H1 (cell line): ENCODE measurements around the gene TXNIP. TPM values are rescaled to one million over a fixed set of nuclear protein-coding genes. Genes with fewer than 3 reads are reported as not detected.

Experiments
- CTCF ChIA-PET: fragments of 300-600 bp; sonication (Branson Sonifier 250); formaldehyde crosslinking; loops from one replicate; lab custom pipeline; 2021; ENCODE audit not compliant: partially characterized antibody; lab: Charles Lee
- POLR2A ChIA-PET: fragments of 300-600 bp; sonication (Branson Sonifier 250); formaldehyde crosslinking; loops from one replicate; lab custom pipeline; 2021; ENCODE audit warnings: inconsistent platforms; ENCODE audit not compliant: partially characterized antibody; lab: Charles Lee
- DNase-seq, 2 experiments: peaks; one replicate each; pipeline versions ENCODE4 v3.0.0 to v3.0.0-alpha.2; 2010 to 2022; ENCODE audit warnings: low spot score in 2 of 2, low read depth in 1 of 2, mixed read lengths in 1 of 2
- FAIRE-seq: peaks from 2 replicates; lab custom pipeline; 2011; peaks lifted over from hg19 to GRCh38; lab: Jason Lieb, UNC
- H2AFZ ChIP-seq: 2 replicates; pipeline ENCODE4 v1.8.1; 2012; ENCODE audit warnings: low read length, inconsistent platforms
- H2AK5ac ChIP-seq: 2 replicates; pipeline ENCODE4 v1.6.1; 2013; ENCODE audit warnings: low read depth, low read length
- H2BK120ac ChIP-seq: replicated peaks from 2 replicates; pipeline ENCODE3; 2013; ENCODE audit warnings: low read depth, low read length, inconsistent platforms
- H2BK12ac ChIP-seq: 2 replicates; pipeline ENCODE4 v1.6.1; 2013; ENCODE audit warnings: low read depth, low read length
- H2BK15ac ChIP-seq: 2 replicates; pipeline ENCODE4 v1.6.1; 2013; ENCODE audit warnings: low read length
- H2BK20ac ChIP-seq: 2 replicates; pipeline ENCODE4 v1.6.1; 2013; ENCODE audit warnings: low read length
- H2BK5ac ChIP-seq: 2 replicates; pipeline ENCODE4 v1.6.1; 2013; ENCODE audit warnings: low read depth, low read length
- H3K14ac ChIP-seq: 2 replicates; pipeline ENCODE4 v1.6.1; 2013; ENCODE audit warnings: inconsistent platforms; ENCODE audit not compliant: insufficient read length
- H3K18ac ChIP-seq: 2 replicates; pipeline ENCODE4 v1.6.1; 2013; ENCODE audit warnings: low read length; ENCODE audit errors: extremely low read depth
- H3K23ac ChIP-seq: 2 replicates; pipeline ENCODE4 v1.6.1; 2013; ENCODE audit warnings: inconsistent platforms; ENCODE audit not compliant: insufficient read length
- H3K23me2 ChIP-seq: 2 replicates; pipeline ENCODE4 v1.6.1; 2013; ENCODE audit warnings: low read depth, low read length
- H3K27ac ChIP-seq: 2 replicates; pipeline ENCODE4 v1.6.1; 2011; ENCODE audit warnings: low read depth, low read length, inconsistent platforms
- H3K27me3 ChIP-seq, 4 experiments: replicated peaks in 1 of 4; 1 replicate in 1 of 4; 2 replicates in 3 of 4; pipeline versions ENCODE4 v1.6.1 to v1.8.1; 2011 to 2013; ENCODE audit warnings: low read length in 3 of 4, mild to moderate bottlenecking in 3 of 4, inconsistent platforms in 2 of 4, mixed read lengths in 2 of 4, moderate library complexity in 1 of 4; ENCODE audit not compliant: control insufficient read depth in 3 of 4, insufficient read depth in 3 of 4; ENCODE audit errors: extremely low read depth in 1 of 4
- H3K36me3 ChIP-seq, 4 experiments: 2 replicates each; pipeline versions ENCODE4 v1.6.1 to v1.8.1; 2011 to 2013; ENCODE audit warnings: mild to moderate bottlenecking in 4 of 4, low read length in 3 of 4, moderate library complexity in 2 of 4, control low read depth in 1 of 4, inconsistent platforms in 1 of 4; ENCODE audit not compliant: insufficient read depth in 4 of 4, control insufficient read depth in 2 of 4
- H3K4ac ChIP-seq: replicated peaks from 2 replicates; pipeline ENCODE3; 2013; ENCODE audit warnings: low read length, low read depth, mixed read lengths, inconsistent platforms; ENCODE audit not compliant: insufficient read length
- H3K4me1 ChIP-seq, 4 experiments: replicated peaks in 1 of 4; 1 replicate in 1 of 4; 2 replicates in 3 of 4; pipeline versions ENCODE4 v1.6.1 to v1.8.1; 2011 to 2013; ENCODE audit warnings: low read length in 3 of 4, inconsistent platforms in 2 of 4, mixed read lengths in 1 of 4; ENCODE audit not compliant: insufficient read depth in 4 of 4, control insufficient read depth in 3 of 4
- H3K4me2 ChIP-seq, 2 experiments: 2 replicates each; pipeline versions ENCODE4 v1.6.1 to v1.8.1; 2011 to 2013; ENCODE audit warnings: low read depth in 2 of 2, low read length in 2 of 2, control low read depth in 1 of 2, inconsistent platforms in 1 of 2, mild to moderate bottlenecking in 1 of 2; ENCODE audit not compliant: insufficient read depth in 1 of 2
- H3K4me3 ChIP-seq, 4 experiments: fragments of 200-600, 300-600 bp in 1 of 4; sonication (generic), shearing (Covaris generic), sonication (Bioruptor Twin) in 1 of 4; 2 replicates each; pipeline versions ENCODE4 v1.5.1 to v1.8.1; 2011 to 2016; ENCODE audit warnings: low read length in 4 of 4, low read depth in 3 of 4, control low read depth in 2 of 4, inconsistent platforms in 2 of 4, mild to moderate bottlenecking in 2 of 4, mixed read lengths in 1 of 4, moderate library complexity in 1 of 4; ENCODE audit not compliant: insufficient read depth in 2 of 4; ENCODE audit errors: extremely low read depth in 1 of 4
- H3K56ac ChIP-seq: replicated peaks from 2 replicates; pipeline ENCODE3; 2013; ENCODE audit warnings: low read depth, mild to moderate bottlenecking, mixed read lengths, low read length, inconsistent platforms; ENCODE audit not compliant: insufficient read length
- H3K79me1 ChIP-seq: 2 replicates; pipeline ENCODE4 v1.6.1; 2013; ENCODE audit warnings: low read depth, low read length, control low read depth
- H3K79me2 ChIP-seq, 2 experiments: 2 replicates each; pipeline versions ENCODE4 v1.6.1 to v1.8.1; 2012 to 2013; ENCODE audit warnings: low read length in 2 of 2, mild to moderate bottlenecking in 2 of 2, inconsistent platforms in 1 of 2; ENCODE audit not compliant: insufficient read depth in 2 of 2, control insufficient read depth in 1 of 2
- H3K9ac ChIP-seq, 4 experiments: replicated peaks in 1 of 4; 1 replicate in 1 of 4; 2 replicates in 3 of 4; pipeline versions ENCODE4 v1.6.1 to v1.8.1; 2011 to 2013; ENCODE audit warnings: low read depth in 3 of 4, low read length in 3 of 4, control low read depth in 2 of 4, mild to moderate bottlenecking in 2 of 4, moderate library complexity in 2 of 4, inconsistent platforms in 1 of 4; ENCODE audit errors: extremely low read depth in 1 of 4
- H3K9me3 ChIP-seq, 2 experiments: 2 replicates each; pipeline versions ENCODE4 v1.6.1 to v1.8.1; 2012 to 2013; ENCODE audit warnings: mild to moderate bottlenecking in 2 of 2, moderate library complexity in 2 of 2, control low read depth in 1 of 2, inconsistent platforms in 1 of 2, low read depth in 1 of 2, low read length in 1 of 2, mixed read lengths in 1 of 2; ENCODE audit not compliant: insufficient read depth in 2 of 2
- H4K20me1 ChIP-seq, 2 experiments: replicated peaks in 1 of 2; 2 replicates each; pipeline versions ENCODE3 to v1.8.1; 2011 to 2013; ENCODE audit warnings: inconsistent platforms in 2 of 2, low read length in 2 of 2, mild to moderate bottlenecking in 1 of 2; ENCODE audit not compliant: insufficient read depth in 2 of 2, control insufficient read depth in 1 of 2
- H4K5ac ChIP-seq: 2 replicates; pipeline ENCODE4 v1.6.1; 2013; ENCODE audit warnings: low read length, low read depth, mixed read lengths, inconsistent platforms; ENCODE audit not compliant: insufficient read length
- H4K8ac ChIP-seq: 2 replicates; pipeline ENCODE4 v1.8.0; 2013; ENCODE audit warnings: mild to moderate bottlenecking, moderate library complexity, low read length, inconsistent platforms; ENCODE audit not compliant: insufficient read depth; ENCODE audit errors: extremely low read depth
- H4K91ac ChIP-seq: replicated peaks from 2 replicates; pipeline ENCODE3; 2013; ENCODE audit warnings: low read length, mixed read lengths, inconsistent platforms; ENCODE audit not compliant: insufficient read length
- BACH1 ChIP-seq: IDR thresholded peaks from 2 replicates; pipeline ENCODE4 v1.6.1; 2012; ENCODE audit warnings: low read length, improper control_type of control experiment
- CBX8 ChIP-seq: fragments of 300-800, 300-1000 bp; sonication (generic); IDR thresholded peaks from 2 replicates; pipeline ENCODE4 v1.7.1; 2016; ENCODE audit warnings: low read depth, low read length, borderline replicate concordance
- CEBPB ChIP-seq: IDR thresholded peaks from 2 replicates; pipeline ENCODE4 v1.6.1; 2012; ENCODE audit warnings: low read depth, low read length
- HDAC2 ChIP-seq, 2 experiments: fragments of 300-600 bp in 1 of 2; sonication (generic) in 1 of 2; IDR thresholded peaks; 2 replicates each; pipeline ENCODE4 v1.6.1; 2011 to 2012; ENCODE audit warnings: low read depth in 2 of 2, low read length in 2 of 2, mild to moderate bottlenecking in 2 of 2, moderate library complexity in 2 of 2, borderline replicate concordance in 1 of 2, inconsistent platforms in 1 of 2
- RNF2 ChIP-seq: fragments of 200-900, 300-1000 bp; sonication (generic); IDR thresholded peaks from 2 replicates; pipeline ENCODE4 v1.7.1; 2016; ENCODE audit warnings: borderline replicate concordance, low read depth, mild to moderate bottlenecking, antibody characterized with exemption, low read length; ENCODE audit not compliant: poor library complexity, severe bottlenecking; ENCODE audit errors: missing control alignments
- SP4 ChIP-seq: IDR thresholded peaks from 2 replicates; pipeline ENCODE4 v1.6.1; 2012; ENCODE audit warnings: low read length, inconsistent platforms
- SUZ12 ChIP-seq: fragments of 200-600 bp; sonication (generic); IDR thresholded peaks from 2 replicates; pipeline ENCODE4 v1.6.1; 2012; ENCODE audit warnings: mild to moderate bottlenecking, inconsistent platforms, low read length, moderate library complexity, mixed read lengths
- TBP ChIP-seq: IDR thresholded peaks from 2 replicates; pipeline ENCODE4 v1.6.1; 2011; ENCODE audit warnings: low read depth, low read length, improper control_type of control experiment
- WGBS, 2 experiments: shearing (Covaris generic) in 1 of 2; methylation state at CpG; one replicate each; pipeline versions ENCODE4 v1.1.6 to v1.1.7; 2013 to 2015; ENCODE audit warnings: low lambda C conversion rate in 2 of 2, mixed read lengths in 2 of 2, inconsistent platforms in 1 of 2, low coverage in 1 of 2, missing lambda C conversion rate in 1 of 2; ENCODE audit not compliant: insufficient replicate concordance in 2 of 2, insufficient coverage in 1 of 2, insufficient read length in 1 of 2; ENCODE audit errors: extremely low coverage in 1 of 2, missing lambda C conversion rate in 1 of 2; 5-methylcytosine and 5-hydroxymethylcytosine counted together
- polyA plus RNA-seq, 7 experiments: library from polyadenylated mRNA; depleted of rRNA in 3 of 7; stranded (reverse) in 5 of 7; unstranded in 2 of 7; fragments of >200 nt in 5 of 7; fragments of 200-250 nt in 2 of 7; gene quantifications; 1 replicate in 5 of 7; 2 replicates in 1 of 7; 4 replicates in 1 of 7; pipeline versions ENCODE4 v1.2.1 to v1.2.3, GENCODE V29; 2011 to 2013; ENCODE audit warnings: missing spikeins in 2 of 7, mixed read lengths in 2 of 7
- total RNA-seq: library from RNA; stranded (reverse); fragmentation: NEBNext Ultra II Directional; extraction: Animal tissue kit (Norgen Biotek cat#: 25700); gene quantifications from 2 replicates; pipeline ENCODE4 v1.2.1, GENCODE V29; 2021
- TF ChIP-seq, protein P1 (sequence below): IDR thresholded peaks from 2 replicates; pipeline ENCODE4 v1.6.1; 2011; ENCODE audit warnings: low read depth, mild to moderate bottlenecking, low read length; ENCODE audit not compliant: insufficient read depth

Gene TXNIP
- total and polyA plus RNA-seq, 2 of the 8 experiments (the other 6 are each of a cell fraction or from before 2014, with no cell fraction given): 12.3 to 56.8 TPM

DNA sequence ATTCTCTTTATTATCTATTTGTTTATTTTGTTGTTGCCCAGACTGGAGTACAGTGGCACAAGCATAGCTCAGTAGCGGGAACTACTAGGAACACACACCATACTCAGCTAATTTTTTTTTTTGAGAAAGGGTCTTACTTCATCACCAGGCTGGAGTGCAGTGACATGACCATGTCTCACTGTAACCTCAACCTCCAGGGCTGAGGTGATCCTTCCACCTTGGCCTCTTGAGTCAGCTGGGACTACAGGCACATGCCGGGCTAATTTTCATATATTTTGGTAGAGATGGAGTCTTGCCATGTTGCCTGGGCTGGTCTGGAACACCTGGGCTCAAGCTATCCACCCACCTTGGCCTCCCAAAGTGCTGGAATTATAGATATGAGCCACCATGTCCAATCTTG lies 5.3 kb upstream of the TXNIP start:
- H3K9me3 ChIP-seq: no peaks in the 10 kb centered on the region
- TF ChIP-seq BACH1 (no peak), TBP (no peak), CEBPB (no peak), SP4 (no peak), SUZ12 (no peak), HDAC2 (IDR thresholded peaks at IDR 0.05; ENCODE audit: borderline replicate concordance in 1 of 2, low read depth in 2 of 2, low read length in 2 of 2) (no peak), RNF2 (no peak), CBX8 (no peak)
- TF ChIP-seq, protein P1, sequence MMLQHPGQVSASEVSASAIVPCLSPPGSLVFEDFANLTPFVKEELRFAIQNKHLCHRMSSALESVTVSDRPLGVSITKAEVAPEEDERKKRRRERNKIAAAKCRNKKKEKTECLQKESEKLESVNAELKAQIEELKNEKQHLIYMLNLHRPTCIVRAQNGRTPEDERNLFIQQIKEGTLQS: no peak

More for the DNA sequence above, 5.3 kb upstream of the TXNIP start:
- Histone ChIP-seq H3K4me3 (no peak overlapping the region), H3K4me2 (no peak overlapping the region), H3K14ac (no peak overlapping the region), H3K36me3 (no peaks in the 10 kb centered on the region), H3K18ac (no peak overlapping the region), H2BK120ac (no peak overlapping the region), H2BK12ac (no peak overlapping the region), H4K8ac (no peak overlapping the region), H2AFZ (no peak overlapping the region), H3K4me1 (peaks cover 0 to 8% (median 6%) of the 10 kb centered on the region in 4 experiments; a peak in 3 of 7 replicates), H2BK15ac (no peak overlapping the region), H3K79me1 (no peaks in the 10 kb centered on the region), H2BK20ac (no peak overlapping the region), H3K23me2 (peaks cover 7% of the 10 kb centered on the region), H4K5ac (no peak overlapping the region), H2AK5ac (no peak overlapping the region), H3K27me3 (no peaks in the 10 kb centered on the region), H3K56ac (no peak overlapping the region), H3K27ac (no peak overlapping the region), H4K20me1 (no peaks in the 10 kb centered on the region), H2BK5ac (no peak overlapping the region), H3K9ac (no peak overlapping the region), H3K23ac (no peak overlapping the region), H3K79me2 (no peaks in the 10 kb centered on the region), H4K91ac (no peak overlapping the region), H3K4ac (no peak overlapping the region)
- ChIA-PET CTCF (interaction anchor here (0.7 to 4.5 kb wide), 2 partner anchors 23 to 107 kb away, joined by 4 to 40 read pairs; no protein-coding TSS in a partner anchor), POLR2A (interaction anchor here (0.8 to 1.2 kb wide), 3 partner anchors 12 to 33 kb away, joined by 3 to 5 read pairs (median 3); no protein-coding TSS in a partner anchor)
- DNase-seq: no peak
- 91% methylated on average over 2 of the region's 2 CpGs; no CpG with 5 or more reads in 1 of the 2 experiments for WGBS, 2 experiments
- FAIRE-seq: no peak
